HEK293 (cell line): ENCODE measurements around the gene WDR86.

ENCODE experiments used
- CTCF ChIA-PET: fragments of 350-600 bp; formaldehyde crosslinking; extraction: SDS; loops from one replicate; lab custom pipeline; 2021; ENCODE audit warnings: antibody characterized with exemption; lab: Yijun Ruan, JAX
- POLR2A ChIA-PET: fragments of 300-600 bp; formaldehyde crosslinking; extraction: SDS; loops from one replicate; lab custom pipeline; 2020; ENCODE audit warnings: antibody characterized with exemption, inconsistent platforms; lab: Yijun Ruan, JAX
- H3K27ac ChIP-seq: fragments of 200-500 bp; sonication (Bioruptor generic); 2 replicates; pipeline ENCODE4 v1.5.1; 2014; ENCODE audit warnings: low read depth, low read length, control low read depth, inconsistent platforms; ENCODE audit errors: extremely low read depth
- H3K36me3 ChIP-seq, 2 experiments: fragments of 200-500 bp in 1 of 2; sonication (Bioruptor generic) in 1 of 2; 1 replicate in 1 of 2; 2 replicates in 1 of 2; pipeline ENCODE4 v1.5.1; 2014 to 2017; ENCODE audit warnings: inconsistent platforms in 2 of 2, low read length in 2 of 2; ENCODE audit not compliant: control insufficient read depth in 2 of 2, insufficient read depth in 1 of 2
- H3K4me1 ChIP-seq: fragments of 200-500 bp; sonication (Bioruptor generic); 2 replicates; pipeline ENCODE4 v1.5.1; 2014; ENCODE audit warnings: mild to moderate bottlenecking, low read length, inconsistent platforms; ENCODE audit not compliant: control insufficient read depth, insufficient read depth
- H3K4me3 ChIP-seq: 2 replicates; pipeline ENCODE4 v1.5.1; 2011; ENCODE audit warnings: low read depth, mild to moderate bottlenecking, control low read depth, low read length, moderate library complexity
- H3K9me3 ChIP-seq: fragments of 200-500 bp; sonication (Bioruptor generic); 2 replicates; pipeline ENCODE4 v1.5.1; 2014; ENCODE audit warnings: low read depth, low read length, inconsistent platforms; ENCODE audit not compliant: control insufficient read depth, insufficient read depth
- EGR2 ChIP-seq: fragments of 450-650 bp; formaldehyde crosslinking; IDR thresholded peaks from 2 replicates; pipeline ENCODE4 v1.5.1; 2016; ENCODE audit warnings: low read depth, missing biosample characterization, missing genetic modification characterization
- HOXA7 ChIP-seq: sonication (generic); formaldehyde crosslinking; IDR thresholded peaks from 2 replicates; pipeline ENCODE4 v1.8.1; 2022; ENCODE audit warnings: missing genetic modification reagents, borderline replicate concordance
- PRDM6 ChIP-seq: fragments of 450-650 bp; formaldehyde crosslinking; IDR thresholded peaks from 2 replicates; pipeline ENCODE4 v1.5.1; 2017; ENCODE audit warnings: missing biosample characterization, missing genetic modification characterization
- SETDB1 ChIP-seq: IDR thresholded peaks from one replicate; pipeline ENCODE4 v1.6.1; 2017; ENCODE audit warnings: mild to moderate bottlenecking, low read length, moderate library complexity, mixed read lengths; ENCODE audit not compliant: insufficient read length
- SP7 ChIP-seq: fragments of 450-650 bp; formaldehyde crosslinking; IDR thresholded peaks from 2 replicates; pipeline ENCODE4 v1.5.1; 2016; ENCODE audit warnings: missing biosample characterization, missing genetic modification characterization
- TRIM28 ChIP-seq: IDR thresholded peaks from 2 replicates; pipeline ENCODE4 v1.6.1; 2011; ENCODE audit warnings: low read length, control low read depth, borderline replicate concordance
- YY1 ChIP-seq: fragments of 450-650 bp; formaldehyde crosslinking; IDR thresholded peaks from 2 replicates; pipeline ENCODE4 v1.5.1; 2018; ENCODE audit warnings: missing biosample characterization, missing genetic modification characterization
- ZBTB10 ChIP-seq: fragments of 450-650 bp; formaldehyde crosslinking; IDR thresholded peaks from 2 replicates; pipeline ENCODE4 v1.5.1; 2016; ENCODE audit warnings: missing biosample characterization, missing genetic modification characterization
- ZBTB7A ChIP-seq: fragments of 450-650 bp; formaldehyde crosslinking; IDR thresholded peaks from 2 replicates; pipeline ENCODE4 v1.5.1; 2016; ENCODE audit warnings: low read depth, missing biosample characterization, missing genetic modification characterization
- ZFHX2 ChIP-seq: fragments of 450-650 bp; formaldehyde crosslinking; conservative IDR thresholded peaks from 2 replicates; pipeline ENCODE4 v1.5.1; 2016; ENCODE audit warnings: missing biosample characterization, missing genetic modification characterization
- ZNF214 ChIP-seq: fragments of 450-650 bp; formaldehyde crosslinking; IDR thresholded peaks from 2 replicates; pipeline ENCODE4 v1.5.1; 2017; ENCODE audit warnings: missing biosample characterization, mild to moderate bottlenecking, missing genetic modification characterization, borderline replicate concordance
- ZNF23 ChIP-seq: fragments of 450-650 bp; formaldehyde crosslinking; IDR thresholded peaks from 2 replicates; pipeline ENCODE4 v1.5.1; 2016; ENCODE audit warnings: missing biosample characterization, missing genetic modification characterization, borderline replicate concordance
- ZNF239 ChIP-seq: fragments of 450-650 bp; formaldehyde crosslinking; IDR thresholded peaks from 2 replicates; pipeline ENCODE4 v1.5.1; 2016; ENCODE audit warnings: missing biosample characterization, missing genetic modification characterization
- ZNF335 ChIP-seq: fragments of 450-650 bp; formaldehyde crosslinking; conservative IDR thresholded peaks from 2 replicates; pipeline ENCODE4 v1.5.1; 2016; ENCODE audit warnings: missing biosample characterization, missing genetic modification characterization
- ZNF341 ChIP-seq: fragments of 450-650 bp; formaldehyde crosslinking; IDR thresholded peaks from 2 replicates; pipeline ENCODE4; 2016; ENCODE audit warnings: low read depth, missing biosample characterization, missing genetic modification characterization
- ZNF394 ChIP-seq: fragments of 450-650 bp; formaldehyde crosslinking; IDR thresholded peaks from 2 replicates; pipeline ENCODE4 v1.5.1; 2016; ENCODE audit warnings: missing biosample characterization, missing genetic modification characterization, mild to moderate bottlenecking, moderate library complexity, borderline replicate concordance
- ZNF433 ChIP-seq: fragments of 450-650 bp; formaldehyde crosslinking; IDR thresholded peaks from 2 replicates; pipeline ENCODE4 v1.5.1; 2016; ENCODE audit warnings: missing biosample characterization, missing genetic modification characterization, low read depth
- ZNF48 ChIP-seq: fragments of 450-650 bp; formaldehyde crosslinking; IDR thresholded peaks from 2 replicates; pipeline ENCODE4 v1.5.1; 2016; ENCODE audit warnings: missing biosample characterization, missing genetic modification characterization
- ZNF530 ChIP-seq: fragments of 450-650 bp; formaldehyde crosslinking; IDR thresholded peaks from 2 replicates; pipeline ENCODE4 v1.5.1; 2016; ENCODE audit warnings: low read depth, missing biosample characterization, missing genetic modification characterization
- ZNF629 ChIP-seq: fragments of 450-650 bp; formaldehyde crosslinking; IDR thresholded peaks from 2 replicates; pipeline ENCODE4 v1.5.1; 2017; ENCODE audit warnings: missing biosample characterization, missing genetic modification characterization
- ZNF664 ChIP-seq: fragments of 450-650 bp; formaldehyde crosslinking; IDR thresholded peaks from 2 replicates; pipeline ENCODE4 v1.5.1; 2016; ENCODE audit warnings: missing biosample characterization, missing genetic modification characterization

WDR86 gene

GRCh38 chr7:151426441-151426903 is 16.6 kb upstream of the WDR86 start (continued):
- peak; percentile 29; the same call in 1 of the 2 replicates for TF ChIP-seq ZBTB10
- TF ChIP-seq ZNF530 = no peak
- no peak for TF ChIP-seq HOXA7
- no peak for TF ChIP-seq ZNF48 (tag by site-specific recombination)
- TF ChIP-seq YY1 (tag by site-specific recombination) = no peak
- peak; percentile 98 for TF ChIP-seq PRDM6 (tag by site-specific recombination)
- TF ChIP-seq ZNF433 (tag by site-specific recombination) = no peak

GRCh38 chr7:151425670-151426440 is 16.0 kb upstream of the WDR86 start:
- H3K36me3 ChIP-seq = no peaks in the 10 kb centered on the region
- H3K27ac ChIP-seq = 0 out of 2 replicates have a peak overlapping the region, but pooled peaks have one; percentile 56
- POLR2A ChIA-PET = interaction anchor here (0.6 to 1.3 kb wide), 3 partner anchors 34 to 288 kb away, joined by 3 to 8 read pairs (median 3); no protein-coding TSS in a partner anchor
- H3K9me3 ChIP-seq = no peaks in the 10 kb centered on the region
- H3K4me1 ChIP-seq = peaks cover 24% of the 10 kb centered on the region
- TF ChIP-seq ZNF629 (tag by site-specific recombination) (no peak), SETDB1 (peak; percentile 81), ZNF214 (0 out of 2 replicates have a peak, but pooled peaks have one; percentile 33), ZFHX2 (tag by site-specific recombination) (peak; percentile 57), ZNF23 (tag by site-specific recombination) (no peak), ZNF341 (tag by site-specific recombination) (peak; percentile 99), SP7 (tag by site-specific recombination) (peak; percentile 5; the same call in 1 of the 2 replicates), ZBTB7A (tag by site-specific recombination) (no peak), PRDM6 (tag by site-specific recombination) (peak; percentile 41; the same call in 1 of the 2 replicates), ZNF664 (tag by site-specific recombination) (peak; percentile 84), TRIM28 (peak; percentile 83), ZNF394 (peak; percentile 18; the same call in 1 of the 2 replicates), EGR2 (tag by site-specific recombination) (peak; percentile 42; the same call in 1 of the 2 replicates), ZNF239 (tag by site-specific recombination) (no peak), ZNF335 (tag by site-specific recombination) (peak; percentile 14; the same call in 1 of the 2 replicates)
- CTCF ChIA-PET = interaction anchor here (0.6 to 0.8 kb wide), 4 partner anchors 10 to 1073 kb away, joined by 3 to 4 read pairs (median 4); no protein-coding TSS in a partner anchor
- no peak overlapping the region for H3K4me3 ChIP-seq
